ENCODE results near the gene MRTFA. TPM values are rescaled to one million over a fixed set of nuclear protein-coding genes. Genes with fewer than 3 reads are reported as not detected.

MRTFA gene
- total RNA-seq, 1 donor from 2014 or later, result 105 TPM

GRCh38 chr22:40582063-40582462 lies 54.5 kb downstream of the MRTFA start:
- Mint-ChIP-seq H3K4me1 (peaks cover 16% of the 10 kb centered on the region), H3K36me3 (peaks cover 22% of the 10 kb centered on the region), H3K4me3 (no peak overlapping the region), H3K27me3 (ENCODE audit: low read depth) (no peaks in the 10 kb centered on the region), H3K9me3 (peaks cover 12% of the 10 kb centered on the region), H3K27ac (no peak overlapping the region)
- DNase-seq (ENCODE audit: low spot score in 2 of 2, unreplicated experiment in 2 of 2), result no peak
- TF ChIP-seq CTCF (IDR thresholded peaks at IDR 0.05; ENCODE audit: unreplicated experiment), result no peak

GRCh38 chr22:40580631-40581030 lies 55.9 kb downstream of the MRTFA start:
- H3K36me3 Mint-ChIP-seq, result peaks cover 22% of the 10 kb centered on the region
- H3K4me3 Mint-ChIP-seq, result no peak overlapping the region
- H3K4me1 Mint-ChIP-seq, result peaks cover 6% of the 10 kb centered on the region

DNA sequence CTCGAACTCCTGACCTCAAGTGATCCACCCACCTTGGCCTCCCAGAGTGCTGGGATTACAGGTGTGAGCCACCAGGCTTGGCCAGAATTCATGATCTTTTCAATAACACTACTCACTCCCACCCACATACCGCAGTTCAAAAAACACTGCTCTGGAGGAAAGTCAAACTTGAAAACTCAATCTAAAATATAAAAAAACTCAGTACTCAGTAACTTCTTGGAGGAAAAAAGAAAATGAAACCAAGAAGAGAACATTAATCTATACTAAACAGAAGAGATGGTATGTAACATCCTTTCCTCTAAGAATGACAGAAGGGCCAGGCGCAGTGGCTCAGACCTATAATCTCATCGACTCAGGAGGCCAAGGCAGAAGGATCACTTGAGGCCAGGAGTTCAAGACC lies 58.3 kb downstream of the MRTFA start:
- Mint-ChIP-seq H3K9me3 (peaks cover 6% of the 10 kb centered on the region), H3K4me3 (no peak overlapping the region), H3K36me3 (peaks cover 12% of the 10 kb centered on the region), H3K4me1 (no peaks in the 10 kb centered on the region), H3K27ac (no peak overlapping the region), H3K27me3 (ENCODE audit: low read depth) (no peaks in the 10 kb centered on the region)
- no peak for DNase-seq (ENCODE audit: low spot score in 2 of 2, unreplicated experiment in 2 of 2)
- TF ChIP-seq CTCF (IDR thresholded peaks at IDR 0.05; ENCODE audit: unreplicated experiment), result no peak

More at GRCh38 chr22:40580631-40581030, 55.9 kb downstream of the MRTFA start:
- Mint-ChIP-seq H3K27me3 (ENCODE audit: low read depth) (no peaks in the 10 kb centered on the region), H3K9me3 (peaks cover 12% of the 10 kb centered on the region), H3K27ac (no peak overlapping the region)
- DNase-seq (ENCODE audit: low spot score in 2 of 2, unreplicated experiment in 2 of 2), result no peak
- TF ChIP-seq CTCF (IDR thresholded peaks at IDR 0.05; ENCODE audit: unreplicated experiment), result no peak

- Mint-ChIP-seq H3K4me3 (no peak overlapping the region), H3K27ac (no peak overlapping the region), H3K4me1 (peaks cover 11% of the 10 kb centered on the region), H3K27me3 (ENCODE audit: low read depth) (no peaks in the 10 kb centered on the region), H3K36me3 (peaks cover 32% of the 10 kb centered on the region), H3K9me3 (peaks cover 17% of the 10 kb centered on the region)
- no peak for TF ChIP-seq CTCF (IDR thresholded peaks at IDR 0.05; ENCODE audit: unreplicated experiment)
- DNase-seq (ENCODE audit: low spot score in 2 of 2, unreplicated experiment in 2 of 2), result no peak
Observed at GRCh38 chr22:40572976-40573375, 63.5 kb downstream of the MRTFA start.

- TF ChIP-seq CTCF (IDR thresholded peaks at IDR 0.05; ENCODE audit: unreplicated experiment), result no peak
- H3K27me3 Mint-ChIP-seq (ENCODE audit: low read depth), result no peaks in the 10 kb centered on the region
- no peak for DNase-seq (ENCODE audit: low spot score in 2 of 2, unreplicated experiment in 2 of 2)
- peaks cover 17% of the 10 kb centered on the region for H3K9me3 Mint-ChIP-seq
- H3K36me3 Mint-ChIP-seq, result peaks cover 32% of the 10 kb centered on the region
- H3K27ac Mint-ChIP-seq, result no peak overlapping the region
- peaks cover 21% of the 10 kb centered on the region for H3K4me1 Mint-ChIP-seq
- H3K4me3 Mint-ChIP-seq, result no peak overlapping the region
Observed at GRCh38 chr22:40571887-40572286, 64.6 kb downstream of the MRTFA start.

Data from mesothelial cell of epicardium (in vitro differentiated cells).